ENCODE data around the gene KYNU. TPM values are rescaled to one million over a fixed set of nuclear protein-coding genes. Genes with fewer than 3 reads are reported as not detected.

KYNU gene
- total and polyA plus RNA-seq, 2 of the 13 experiments (the other 11 are each of a cell fraction or from before 2014, with no cell fraction given), result 21.9 to 68.6 TPM

GRCh38 chr2:143029141-143029540 is 151.7 kb downstream of the KYNU start:
- Histone ChIP-seq H3K9me3 (ENCODE audit: low read length) (no peaks in the 10 kb centered on the region), H3K4me1 (ENCODE audit: insufficient read depth, low read length) (no peaks in the 10 kb centered on the region), H3K27ac (ENCODE audit: extremely low read length, insufficient read depth, low read length) (no peak overlapping the region), H4K20me1 (ENCODE audit: insufficient read depth, low read length) (no peaks in the 10 kb centered on the region), H3K4me2 (ENCODE audit: low read depth, low read length) (no peak overlapping the region), H3K36me3 (replicated peaks in 1 of 2; ENCODE audit: control insufficient read depth in 1 of 2, insufficient read depth in 2 of 2, low read length in 2 of 2) (peaks cover 4 to 14% of the 10 kb centered on the region in 2 experiments; a peak in 4 of 5 replicates), H3K27me3 (ENCODE audit: control insufficient read depth in 1 of 2, insufficient read depth in 2 of 2, low read length in 2 of 2) (no peaks in the 10 kb centered on the region), H3K9ac (ENCODE audit: insufficient read depth, low read depth, low read length) (no peak overlapping the region), H3K4me3 (replicated peaks in 1 of 3; ENCODE audit: insufficient read depth in 1 of 3, low read depth in 2 of 3, low read length in 3 of 3) (no peak overlapping the region), H3K79me2 (ENCODE audit: insufficient read depth, low read length) (no peaks in the 10 kb centered on the region), H2AFZ (ENCODE audit: low read length) (no peak overlapping the region)
- WGBS (ENCODE audit: low lambda C conversion rate), result 94% methylated on average over 2 of the region's 2 CpGs
- no peak for ATAC-seq
- no TSS peak for BruUV-seq (replicated peaks)
- CTCF ChIA-PET (ENCODE audit: low intra/inter-chr PET ratio, low total read pairs), result no interaction called here
- POLR2A ChIA-PET, result no interaction called here
- in situ Hi-C loops (cut with HindIII; ENCODE audit: extremely low pct_ligation_motif_present, low pct_unique_long_range_greater_than_20kb), result no loop called here
- no peak for DNase-seq (ENCODE audit: low spot score)
- no peak for FAIRE-seq
- intact Hi-C loops (cut with micrococcal nuclease; ENCODE audit: unreplicated experiment), result no loop called here
- no peak for TF ChIP-seq NFE2L2 (IDR thresholded peaks at IDR 0.05; ENCODE audit: low read length)
- no peak for TF ChIP-seq SNAPC5 (CRISPR knock-in tag; IDR thresholded peaks at IDR 0.05; ENCODE audit: borderline replicate concordance)
- no peak for TF ChIP-seq ZNF747 (CRISPR knock-in tag; IDR thresholded peaks at IDR 0.05; ENCODE audit: borderline replicate concordance)
- TF ChIP-seq REST (IDR thresholded peaks at IDR 0.05; ENCODE audit: borderline replicate concordance in 1 of 2, low read depth in 1 of 2, low read length in 2 of 2), result no peak
- TF ChIP-seq ZSCAN29 (CRISPR knock-in tag; conservative IDR thresholded peaks at IDR 0.05), result no peak
- no peak for TF ChIP-seq MAX (IDR thresholded peaks at IDR 0.05)
- TF ChIP-seq NFIB (CRISPR knock-in tag; IDR thresholded peaks at IDR 0.05; ENCODE audit: borderline replicate concordance), result no peak
- no peak for TF ChIP-seq SP1 (IDR thresholded peaks at IDR 0.05)
- TF ChIP-seq SP1 (CRISPR knock-in tag; IDR thresholded peaks at IDR 0.05), result no peak
- TF ChIP-seq DNMT3B (CRISPR knock-in tag; conservative IDR thresholded peaks at IDR 0.05), result no peak
- no peak for TF ChIP-seq IRX3 (CRISPR knock-in tag; IDR thresholded peaks at IDR 0.05; ENCODE audit: borderline replicate concordance, low read depth)
- TF ChIP-seq FOXC1 (CRISPR knock-in tag; IDR thresholded peaks at IDR 0.05; ENCODE audit: borderline replicate concordance), result no peak
- TF ChIP-seq SRY (CRISPR knock-in tag; IDR thresholded peaks at IDR 0.05), result no peak
- TF ChIP-seq ZNF431 (CRISPR knock-in tag; IDR thresholded peaks at IDR 0.05; ENCODE audit: borderline replicate concordance, low read depth), result no peak
- no peak for TF ChIP-seq ZNF430 (CRISPR knock-in tag; IDR thresholded peaks at IDR 0.05)
- TF ChIP-seq PHF21A (CRISPR knock-in tag; IDR thresholded peaks at IDR 0.05), result no peak
- TF ChIP-seq SATB2 (CRISPR knock-in tag; IDR thresholded peaks at IDR 0.05), result no peak

All from HepG2 (cell line).